HL-60 (cell line): ENCODE data around the gene MRTFA.

Experiments used
- DNase-seq, 2 experiments: peaks; one replicate each; pipeline ENCODE4 v3.0.0-alpha.2; 2010 to 2020; ENCODE audit warnings: low read depth in 1 of 2, low spot score in 1 of 2
- H3K27ac ChIP-seq: fragments of 250-450 bp; sonication (Bioruptor Pico); replicated peaks from 2 replicates; pipeline ENCODE4 v1.5.1; 2020; ENCODE audit warnings: mild to moderate bottlenecking, moderate library complexity
- H3K27me3 ChIP-seq: fragments of 250-450 bp; sonication (Bioruptor Pico); 2 replicates; pipeline ENCODE4 v1.5.1; 2021; ENCODE audit warnings: mild to moderate bottlenecking, moderate library complexity; ENCODE audit not compliant: insufficient read depth, poor library complexity, severe bottlenecking
- H3K4me3 ChIP-seq: replicated peaks from 2 replicates; pipeline ENCODE4 v1.5.1; 2011; ENCODE audit warnings: mild to moderate bottlenecking, control low read depth, low read length; ENCODE audit not compliant: insufficient read depth
- GABPA ChIP-seq: IDR thresholded peaks from 2 replicates; pipeline ENCODE4 v1.6.1; 2012; ENCODE audit warnings: low read depth
- POLR2AphosphoS5 ChIP-seq: IDR thresholded peaks from 2 replicates; pipeline ENCODE4 v1.6.1; 2012; ENCODE audit warnings: low read depth
- SPI1 ChIP-seq: IDR thresholded peaks from 2 replicates; pipeline ENCODE4 v1.6.1; 2012; ENCODE audit warnings: low read depth, mild to moderate bottlenecking, borderline replicate concordance
- TF ChIP-seq, protein P1 (sequence below): IDR thresholded peaks from one replicate; pipeline ENCODE4 v1.5.1; 2011; ENCODE audit warnings: low read length, control low read depth, inconsistent platforms; ENCODE audit not compliant: insufficient read depth
- TF ChIP-seq, protein P2 (sequence below): IDR thresholded peaks from 2 replicates; pipeline ENCODE4 v1.6.1; 2012; ENCODE audit warnings: low read depth; ENCODE audit not compliant: insufficient replicate concordance

Gene MRTFA

DNA sequence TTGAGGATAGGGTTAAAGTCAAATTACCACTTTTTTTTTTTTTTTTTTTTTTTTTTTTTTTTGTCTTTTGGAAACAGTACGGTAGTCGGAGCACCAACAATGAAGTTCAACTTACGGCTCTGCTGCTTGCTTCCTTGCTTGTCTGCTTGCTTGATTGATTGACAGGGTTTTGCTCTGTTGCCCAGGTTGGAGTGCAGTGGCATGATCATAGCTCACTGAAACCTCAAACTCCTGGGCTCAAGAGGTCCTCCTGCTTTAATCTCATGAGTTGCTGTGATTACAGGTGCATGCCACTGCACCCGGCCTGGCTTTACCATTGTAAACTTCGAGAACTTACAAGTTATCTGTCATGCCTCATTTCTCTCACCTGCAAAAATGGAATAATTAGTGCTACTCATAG, 260.4 kb downstream of the MRTFA start:
- no peak for DNase-seq
- Histone ChIP-seq H3K4me3 (no peak overlapping the region), H3K27me3 (no peaks in the 10 kb centered on the region), H3K27ac (no peak overlapping the region)
- TF ChIP-seq, protein P1, sequence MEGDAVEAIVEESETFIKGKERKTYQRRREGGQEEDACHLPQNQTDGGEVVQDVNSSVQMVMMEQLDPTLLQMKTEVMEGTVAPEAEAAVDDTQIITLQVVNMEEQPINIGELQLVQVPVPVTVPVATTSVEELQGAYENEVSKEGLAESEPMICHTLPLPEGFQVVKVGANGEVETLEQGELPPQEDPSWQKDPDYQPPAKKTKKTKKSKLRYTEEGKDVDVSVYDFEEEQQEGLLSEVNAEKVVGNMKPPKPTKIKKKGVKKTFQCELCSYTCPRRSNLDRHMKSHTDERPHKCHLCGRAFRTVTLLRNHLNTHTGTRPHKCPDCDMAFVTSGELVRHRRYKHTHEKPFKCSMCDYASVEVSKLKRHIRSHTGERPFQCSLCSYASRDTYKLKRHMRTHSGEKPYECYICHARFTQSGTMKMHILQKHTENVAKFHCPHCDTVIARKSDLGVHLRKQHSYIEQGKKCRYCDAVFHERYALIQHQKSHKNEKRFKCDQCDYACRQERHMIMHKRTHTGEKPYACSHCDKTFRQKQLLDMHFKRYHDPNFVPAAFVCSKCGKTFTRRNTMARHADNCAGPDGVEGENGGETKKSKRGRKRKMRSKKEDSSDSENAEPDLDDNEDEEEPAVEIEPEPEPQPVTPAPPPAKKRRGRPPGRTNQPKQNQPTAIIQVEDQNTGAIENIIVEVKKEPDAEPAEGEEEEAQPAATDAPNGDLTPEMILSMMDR, result no peak
- TF ChIP-seq GABPA (no peak), POLR2AphosphoS5 (no peak), SPI1 (no peak)
- TF ChIP-seq, protein P2, sequence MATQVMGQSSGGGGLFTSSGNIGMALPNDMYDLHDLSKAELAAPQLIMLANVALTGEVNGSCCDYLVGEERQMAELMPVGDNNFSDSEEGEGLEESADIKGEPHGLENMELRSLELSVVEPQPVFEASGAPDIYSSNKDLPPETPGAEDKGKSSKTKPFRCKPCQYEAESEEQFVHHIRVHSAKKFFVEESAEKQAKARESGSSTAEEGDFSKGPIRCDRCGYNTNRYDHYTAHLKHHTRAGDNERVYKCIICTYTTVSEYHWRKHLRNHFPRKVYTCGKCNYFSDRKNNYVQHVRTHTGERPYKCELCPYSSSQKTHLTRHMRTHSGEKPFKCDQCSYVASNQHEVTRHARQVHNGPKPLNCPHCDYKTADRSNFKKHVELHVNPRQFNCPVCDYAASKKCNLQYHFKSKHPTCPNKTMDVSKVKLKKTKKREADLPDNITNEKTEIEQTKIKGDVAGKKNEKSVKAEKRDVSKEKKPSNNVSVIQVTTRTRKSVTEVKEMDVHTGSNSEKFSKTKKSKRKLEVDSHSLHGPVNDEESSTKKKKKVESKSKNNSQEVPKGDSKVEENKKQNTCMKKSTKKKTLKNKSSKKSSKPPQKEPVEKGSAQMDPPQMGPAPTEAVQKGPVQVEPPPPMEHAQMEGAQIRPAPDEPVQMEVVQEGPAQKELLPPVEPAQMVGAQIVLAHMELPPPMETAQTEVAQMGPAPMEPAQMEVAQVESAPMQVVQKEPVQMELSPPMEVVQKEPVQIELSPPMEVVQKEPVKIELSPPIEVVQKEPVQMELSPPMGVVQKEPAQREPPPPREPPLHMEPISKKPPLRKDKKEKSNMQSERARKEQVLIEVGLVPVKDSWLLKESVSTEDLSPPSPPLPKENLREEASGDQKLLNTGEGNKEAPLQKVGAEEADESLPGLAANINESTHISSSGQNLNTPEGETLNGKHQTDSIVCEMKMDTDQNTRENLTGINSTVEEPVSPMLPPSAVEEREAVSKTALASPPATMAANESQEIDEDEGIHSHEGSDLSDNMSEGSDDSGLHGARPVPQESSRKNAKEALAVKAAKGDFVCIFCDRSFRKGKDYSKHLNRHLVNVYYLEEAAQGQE, result no peak

DNA sequence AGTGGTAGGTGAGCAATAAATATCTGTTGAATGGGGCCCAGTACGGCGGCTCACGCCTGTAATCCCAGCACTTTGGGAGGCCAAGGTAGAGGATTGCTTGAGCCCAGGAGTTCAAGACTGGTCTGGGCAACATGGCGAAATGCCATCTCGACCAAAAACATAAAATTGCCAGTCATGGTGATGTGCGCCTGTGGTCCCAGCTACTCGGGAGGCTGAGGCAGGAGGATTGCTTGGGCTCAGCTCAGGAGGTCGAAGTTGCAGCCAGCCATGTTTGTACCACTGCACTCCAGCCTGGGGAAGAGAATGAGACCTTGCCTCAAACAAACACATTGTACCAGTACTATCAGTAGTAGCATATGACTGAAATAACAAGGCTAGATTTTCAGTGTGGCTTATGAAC, 262.0 kb downstream of the MRTFA start:
- H3K27ac ChIP-seq, result no peak overlapping the region
- no peak overlapping the region for H3K4me3 ChIP-seq
- H3K27me3 ChIP-seq, result no peaks in the 10 kb centered on the region
- no peak for DNase-seq
- TF ChIP-seq POLR2AphosphoS5, result no peak
- TF ChIP-seq, protein P1, result no peak
- TF ChIP-seq, protein P2, result no peak
- no peak for TF ChIP-seq GABPA
- no peak for TF ChIP-seq SPI1

DNA sequence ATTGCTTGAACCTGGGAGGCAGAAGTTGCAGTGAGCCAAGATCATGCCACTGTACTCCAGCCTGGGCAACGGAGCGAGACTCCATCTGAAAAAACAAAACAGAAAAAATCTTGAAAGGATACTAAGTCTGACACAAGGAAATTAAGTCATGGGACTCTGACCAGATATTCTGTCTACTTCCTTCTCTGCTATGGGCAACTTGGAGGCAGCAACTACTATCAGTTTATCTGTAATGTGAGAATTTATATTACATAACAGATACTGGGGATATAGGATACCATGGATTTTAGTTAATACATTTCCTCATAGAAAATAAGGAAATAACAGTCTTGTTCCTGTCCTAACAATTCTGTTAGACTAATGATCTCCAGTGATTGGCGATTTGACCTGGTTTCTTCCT, 267.7 kb downstream of the MRTFA start:
- TF ChIP-seq, protein P2, result no peak
- TF ChIP-seq, protein P1, result no peak
- no peak for TF ChIP-seq GABPA
- TF ChIP-seq SPI1, result no peak
- no peak for TF ChIP-seq POLR2AphosphoS5
- Histone ChIP-seq H3K27me3 (no peaks in the 10 kb centered on the region), H3K27ac (no peak overlapping the region), H3K4me3 (no peak overlapping the region)
- DNase-seq, result no peak
